Measurements from ENCODE around the gene ITGB4. TPM values are rescaled to one million over a fixed set of nuclear protein-coding genes. Genes with fewer than 3 reads are reported as not detected.
A peak's percentile ranks its signal among the peaks of the same experiment; 100 is the strongest.

ITGB4 gene
- total and polyA plus RNA-seq, 4 donors: 11.1 to 47.8 (median 14.8) TPM

DNA sequence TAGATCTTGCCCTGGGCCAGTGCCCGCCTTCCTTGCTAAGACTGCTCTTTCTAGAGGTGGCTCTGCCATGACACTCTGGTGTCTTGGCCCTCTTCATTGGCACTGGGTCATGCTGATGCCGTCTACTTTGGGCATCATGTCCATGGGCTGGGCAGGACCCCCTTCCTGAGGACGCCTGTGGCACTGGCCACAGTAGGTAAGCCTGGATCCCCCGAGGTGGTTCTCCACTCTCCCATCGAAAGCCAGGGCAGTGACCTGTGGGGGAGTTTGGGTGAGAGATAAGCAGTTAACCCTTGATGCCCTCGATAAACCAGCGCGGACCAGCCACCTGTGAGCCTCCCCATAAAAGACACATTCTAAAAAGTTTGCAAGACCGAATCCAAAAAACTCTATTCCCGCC is 20.0 kb upstream of the ITGB4 start:
- Histone ChIP-seq H3K4me3 (no peak overlapping the region), H3K9me3 (ENCODE audit: control insufficient read depth in 4 of 4, insufficient read depth in 3 of 4, low read length in 3 of 4) (no peaks in the 10 kb centered on the region), H3K9ac (ENCODE audit: insufficient read depth in 1 of 2, low read length in 2 of 2) (no peak overlapping the region), H3K27me3 (ENCODE audit: control insufficient read depth in 3 of 3, insufficient read depth in 3 of 3, low read length in 2 of 3) (no peaks in the 10 kb centered on the region), H3K27ac (ENCODE audit: low read depth in 1 of 2, low read length in 1 of 2) (peak overlapping the region in 1 of 2 donors; percentile 79), H3K4me1 (ENCODE audit: control insufficient read depth in 5 of 5, insufficient read depth in 5 of 5, low read length in 5 of 5) (peaks cover 0 to 16% (median 7%) of the 10 kb centered on the region in 5 donors), H3K36me3 (ENCODE audit: control insufficient read depth in 4 of 4, insufficient read depth in 4 of 4, low read length in 4 of 4) (peaks cover 6 to 58% (median 37%) of the 10 kb centered on the region in 4 donors)
- DNase-seq (no peak), ATAC-seq (ENCODE audit: insufficient read depth, low FRiP score) (no peak)
- WGBS, 2 donors: 93 to 95% methylated on average over 10 of the region's 10 CpGs
- TF ChIP-seq, protein P1, sequence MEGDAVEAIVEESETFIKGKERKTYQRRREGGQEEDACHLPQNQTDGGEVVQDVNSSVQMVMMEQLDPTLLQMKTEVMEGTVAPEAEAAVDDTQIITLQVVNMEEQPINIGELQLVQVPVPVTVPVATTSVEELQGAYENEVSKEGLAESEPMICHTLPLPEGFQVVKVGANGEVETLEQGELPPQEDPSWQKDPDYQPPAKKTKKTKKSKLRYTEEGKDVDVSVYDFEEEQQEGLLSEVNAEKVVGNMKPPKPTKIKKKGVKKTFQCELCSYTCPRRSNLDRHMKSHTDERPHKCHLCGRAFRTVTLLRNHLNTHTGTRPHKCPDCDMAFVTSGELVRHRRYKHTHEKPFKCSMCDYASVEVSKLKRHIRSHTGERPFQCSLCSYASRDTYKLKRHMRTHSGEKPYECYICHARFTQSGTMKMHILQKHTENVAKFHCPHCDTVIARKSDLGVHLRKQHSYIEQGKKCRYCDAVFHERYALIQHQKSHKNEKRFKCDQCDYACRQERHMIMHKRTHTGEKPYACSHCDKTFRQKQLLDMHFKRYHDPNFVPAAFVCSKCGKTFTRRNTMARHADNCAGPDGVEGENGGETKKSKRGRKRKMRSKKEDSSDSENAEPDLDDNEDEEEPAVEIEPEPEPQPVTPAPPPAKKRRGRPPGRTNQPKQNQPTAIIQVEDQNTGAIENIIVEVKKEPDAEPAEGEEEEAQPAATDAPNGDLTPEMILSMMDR (IDR thresholded peaks at IDR 0.05; ENCODE audit: control extremely low read depth, extremely low read depth): no peak

DNA sequence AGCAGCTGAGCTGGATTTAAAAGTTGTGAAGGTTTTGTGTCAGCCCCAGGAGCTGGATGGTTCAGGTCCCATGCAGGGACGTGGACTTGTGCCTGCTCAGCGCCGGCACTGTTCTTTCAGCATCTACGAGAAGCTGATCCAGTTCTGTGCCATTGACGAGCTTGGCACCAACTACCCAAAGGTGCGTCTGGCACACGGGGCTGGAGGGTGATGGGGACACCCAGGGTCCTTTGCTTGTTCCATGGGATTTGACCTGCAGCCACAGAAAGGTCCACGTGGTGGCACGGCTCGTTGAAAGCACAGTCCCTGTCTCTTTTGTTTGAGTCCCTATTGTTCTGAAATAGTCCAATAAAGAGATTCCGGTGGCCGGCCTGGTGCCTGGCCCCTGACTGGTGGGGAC is 18.1 kb upstream of the ITGB4 start:
- H3K4me3 ChIP-seq: no peak overlapping the region
- 96 to 97% methylated on average over 12 of the region's 12 CpGs for WGBS, 2 donors
- no peak for ATAC-seq (ENCODE audit: insufficient read depth, low FRiP score)
- no peak overlapping the region for H3K27ac ChIP-seq (ENCODE audit: low read depth in 1 of 2, low read length in 1 of 2)
- no peak overlapping the region for H3K9ac ChIP-seq (ENCODE audit: insufficient read depth in 1 of 2, low read length in 2 of 2)
- DNase-seq: no peak
- TF ChIP-seq, protein P1 (IDR thresholded peaks at IDR 0.05; ENCODE audit: control extremely low read depth, extremely low read depth): no peak
- H3K36me3 ChIP-seq (ENCODE audit: control insufficient read depth in 4 of 4, insufficient read depth in 4 of 4, low read length in 4 of 4): peaks cover 6 to 70% (median 39%) of the 10 kb centered on the region in 4 donors
- H3K9me3 ChIP-seq (ENCODE audit: control insufficient read depth in 4 of 4, insufficient read depth in 3 of 4, low read length in 3 of 4): no peaks in the 10 kb centered on the region
- H3K4me1 ChIP-seq (ENCODE audit: control insufficient read depth in 5 of 5, insufficient read depth in 5 of 5, low read length in 5 of 5): peaks cover 0 to 14% (median 7%) of the 10 kb centered on the region in 5 donors
- no peaks in the 10 kb centered on the region for H3K27me3 ChIP-seq (ENCODE audit: control insufficient read depth in 3 of 3, insufficient read depth in 3 of 3, low read length in 2 of 3)

DNA sequence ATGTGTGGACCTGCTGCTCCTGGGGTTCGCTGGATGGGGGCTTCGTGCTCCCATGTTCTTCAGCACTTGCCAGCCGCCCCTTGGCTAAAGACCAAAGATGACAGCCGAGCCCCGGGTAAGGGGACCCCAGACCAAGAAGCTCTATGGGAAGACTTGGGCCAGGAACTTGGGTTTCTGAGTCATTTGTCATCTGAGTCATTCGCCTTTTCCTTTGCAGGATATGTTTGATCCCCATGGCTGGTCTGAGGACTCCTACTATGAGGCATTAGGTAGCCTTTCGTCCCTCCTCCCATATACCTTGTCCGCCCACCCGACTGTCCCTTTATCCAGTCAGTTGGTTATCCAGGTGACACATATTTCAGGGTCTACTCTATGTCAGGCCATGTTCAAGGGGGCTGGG is 17.7 kb upstream of the ITGB4 start:
- no peak overlapping the region for H3K4me3 ChIP-seq
- H3K4me1 ChIP-seq (ENCODE audit: control insufficient read depth in 5 of 5, insufficient read depth in 5 of 5, low read length in 5 of 5): peaks cover 0 to 17% (median 7%) of the 10 kb centered on the region in 5 donors
- WGBS, 2 donors: 96 to 98% methylated on average over 9 of the region's 9 CpGs
- ATAC-seq (ENCODE audit: insufficient read depth, low FRiP score) (no peak), DNase-seq (no peak)
- no peak overlapping the region for H3K9ac ChIP-seq (ENCODE audit: insufficient read depth in 1 of 2, low read length in 2 of 2)
- H3K27me3 ChIP-seq (ENCODE audit: control insufficient read depth in 3 of 3, insufficient read depth in 3 of 3, low read length in 2 of 3): no peaks in the 10 kb centered on the region
- H3K36me3 ChIP-seq (ENCODE audit: control insufficient read depth in 4 of 4, insufficient read depth in 4 of 4, low read length in 4 of 4): peaks cover 6 to 74% (median 39%) of the 10 kb centered on the region in 4 donors
- TF ChIP-seq, protein P1 (IDR thresholded peaks at IDR 0.05; ENCODE audit: control extremely low read depth, extremely low read depth): no peak
- no peaks in the 10 kb centered on the region for H3K9me3 ChIP-seq (ENCODE audit: control insufficient read depth in 4 of 4, insufficient read depth in 3 of 4, low read length in 3 of 4)
- H3K27ac ChIP-seq (ENCODE audit: low read depth in 1 of 2, low read length in 1 of 2): no peak overlapping the region
